Heart left ventricle (tissue), 13 donors: ENCODE results near the gene PTPRC.

ENCODE experiments used
- POLR2A ChIP-seq, 2 donors: fragments of 450-650 bp; IDR thresholded peaks; one replicate each; pipeline ENCODE4 v1.6.1; 2017; ENCODE audit warnings: antibody characterized with exemption in 2 of 2, mild to moderate bottlenecking in 2 of 2, moderate library complexity in 2 of 2
- TF ChIP-seq, protein P1 (sequence below), 12 donors: fragments of 200-600 bp; sonication (generic) in 4 of 12; IDR thresholded peaks; one replicate each; pipeline versions ENCODE4 v1.5.0 to v1.8.0; 2018 to 2022; ENCODE audit warnings: antibody characterized with exemption in 12 of 12, mild to moderate bottlenecking in 5 of 12
- donor health status: ischemic (EF 13 %, LVEDD 7.1; RV severe dilation, severe dysfunction).
- donor health status: DM: no; HTN: yes; CAD: no.
- donor health status: DM: no; HTN: no; CAD: no.
- donor health status: ischemic (EF 25% LVEDD 6.9; RV normal size, moderate dysfunction).
- donor health status: ischemic (EF 25% LVEDD 5.7; RV mildly dilated, moderate dysfunction).
- donor health status: ischemic (EF 35%, LVEDD 5.7; RV mildly dilated, moderate dysfunction).
- donor health status: nonischemic (EF 11% LVEDD 7.7; RV severe dilation, severe dysfunction).
- donor health status: DM: yes; HTN: yes; CAD: no.
- donor health status: PGD.
- donor health status: ischemic (EF 29% LVEDD 5.4; RV normal size, mild dysfunction).
- donor health status: nonischemic (EF 23%, LVEDD 6.1; RV moderate dilation, normal function).

GRCh38 chr1:198623752-198624647, 14.8 kb upstream of the PTPRC start:
- TF ChIP-seq, protein P1, sequence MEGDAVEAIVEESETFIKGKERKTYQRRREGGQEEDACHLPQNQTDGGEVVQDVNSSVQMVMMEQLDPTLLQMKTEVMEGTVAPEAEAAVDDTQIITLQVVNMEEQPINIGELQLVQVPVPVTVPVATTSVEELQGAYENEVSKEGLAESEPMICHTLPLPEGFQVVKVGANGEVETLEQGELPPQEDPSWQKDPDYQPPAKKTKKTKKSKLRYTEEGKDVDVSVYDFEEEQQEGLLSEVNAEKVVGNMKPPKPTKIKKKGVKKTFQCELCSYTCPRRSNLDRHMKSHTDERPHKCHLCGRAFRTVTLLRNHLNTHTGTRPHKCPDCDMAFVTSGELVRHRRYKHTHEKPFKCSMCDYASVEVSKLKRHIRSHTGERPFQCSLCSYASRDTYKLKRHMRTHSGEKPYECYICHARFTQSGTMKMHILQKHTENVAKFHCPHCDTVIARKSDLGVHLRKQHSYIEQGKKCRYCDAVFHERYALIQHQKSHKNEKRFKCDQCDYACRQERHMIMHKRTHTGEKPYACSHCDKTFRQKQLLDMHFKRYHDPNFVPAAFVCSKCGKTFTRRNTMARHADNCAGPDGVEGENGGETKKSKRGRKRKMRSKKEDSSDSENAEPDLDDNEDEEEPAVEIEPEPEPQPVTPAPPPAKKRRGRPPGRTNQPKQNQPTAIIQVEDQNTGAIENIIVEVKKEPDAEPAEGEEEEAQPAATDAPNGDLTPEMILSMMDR (IDR thresholded peaks at IDR 0.05) = no peak
- TF ChIP-seq POLR2A (IDR thresholded peaks at IDR 0.05) = no peak
